HG02623 (cell line): ENCODE measurements around the gene PARM1.

Experiments used
- ATAC-seq: cut with Tn5 transposase; IDR thresholded peaks from one replicate; pipeline ENCODE4 v1.9.1; 2021; ENCODE audit warnings: moderate library complexity; ENCODE audit not compliant: unreplicated experiment

The PARM1 gene

DNA sequence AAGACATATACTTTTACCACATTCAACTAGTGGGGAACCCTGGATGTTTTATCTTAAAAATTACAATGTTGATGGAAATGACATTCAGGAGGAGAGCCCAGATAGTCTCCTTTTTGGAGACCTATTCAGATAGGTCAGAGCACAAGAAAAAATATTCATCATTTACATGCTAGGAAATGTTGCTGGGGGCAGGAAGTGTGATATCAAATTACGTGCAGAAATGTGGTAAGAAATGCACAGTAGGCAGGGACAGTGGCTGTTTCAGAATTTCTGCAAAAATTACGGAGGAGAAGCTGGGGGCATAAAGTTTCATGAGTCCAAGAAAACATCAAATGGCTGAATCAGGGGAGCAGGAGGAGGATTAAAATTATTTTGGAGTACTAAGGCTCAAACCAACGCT, 8.2 kb downstream of the PARM1 start:
- ATAC-seq: no peak

DNA sequence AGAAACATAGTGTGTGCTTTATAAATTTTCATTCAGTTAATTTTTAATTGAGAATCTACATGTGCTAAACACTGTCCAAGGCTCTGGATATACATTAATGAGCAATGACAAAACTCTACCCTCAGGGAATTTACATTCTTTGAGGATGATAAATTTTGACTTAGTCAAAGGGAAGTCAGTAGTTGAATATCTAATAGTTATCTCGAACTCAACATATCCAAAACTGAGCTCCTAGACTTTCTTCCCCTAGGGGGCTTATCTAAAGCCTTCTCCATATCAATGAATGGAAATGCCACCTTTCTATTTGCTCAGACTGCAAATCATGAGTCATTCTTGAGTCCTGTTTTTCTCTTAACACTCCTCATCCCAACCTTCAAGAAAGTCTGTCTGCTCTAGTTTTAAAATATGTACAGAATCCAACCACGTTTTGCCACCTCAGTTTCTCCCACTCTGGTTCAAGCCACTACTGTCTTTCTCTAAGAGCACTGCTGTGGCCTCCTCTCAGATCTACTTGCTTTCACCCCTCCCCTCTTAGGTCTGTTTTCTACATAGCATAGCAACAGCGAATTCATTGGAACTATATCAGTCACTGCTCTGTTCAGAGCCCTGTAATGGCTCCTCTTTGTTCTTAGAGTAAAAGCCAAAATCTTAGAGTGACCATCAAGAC, 9.5 kb downstream of the PARM1 start:
- no peak for ATAC-seq

DNA sequence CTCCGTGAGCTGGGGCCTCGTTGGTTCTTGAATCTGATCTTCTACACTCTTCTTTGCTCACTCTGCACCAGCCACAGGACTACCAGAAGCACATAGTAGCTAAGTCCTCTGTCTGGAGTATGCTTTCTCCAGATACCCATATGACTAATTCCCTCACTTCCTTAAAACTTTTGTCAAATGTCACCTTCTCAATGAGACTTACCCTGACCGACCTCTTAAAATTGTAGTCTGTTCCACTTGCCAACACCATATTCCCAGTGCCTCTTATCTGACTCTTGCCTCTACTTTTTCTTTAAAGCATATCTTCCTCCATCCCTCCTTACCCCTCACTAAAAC, 10.0 kb downstream of the PARM1 start:
- ATAC-seq: no peak

- ATAC-seq: no peak
Observed at GRCh38 chr4:74944354-74944793, 11.5 kb downstream of the PARM1 start.

- no peak for ATAC-seq
Observed at GRCh38 chr4:74946196-74946595, 13.3 kb downstream of the PARM1 start.

DNA sequence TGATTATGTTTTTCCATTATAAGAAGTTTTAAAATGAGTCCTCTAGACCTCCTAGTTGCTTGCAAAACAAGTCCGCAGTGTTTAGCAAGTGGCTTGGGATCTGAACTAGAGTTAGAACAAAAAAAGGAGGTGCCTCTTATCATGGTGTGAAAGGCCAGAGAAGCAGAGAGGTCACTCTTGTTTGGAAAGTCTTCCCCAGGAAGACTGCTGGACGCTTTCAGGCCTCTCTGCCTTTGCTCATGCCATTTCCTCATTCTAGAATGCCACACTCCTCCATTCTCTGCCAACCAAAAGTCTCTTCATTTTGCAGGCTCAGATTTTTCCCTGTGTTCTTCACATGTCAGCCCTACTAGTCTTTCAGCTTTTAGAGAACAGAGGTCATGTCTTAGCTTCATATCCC, 14.9 kb downstream of the PARM1 start:
- no peak for ATAC-seq

- ATAC-seq: no peak
Observed at GRCh38 chr4:74948236-74948635, 15.3 kb downstream of the PARM1 start.

- no peak for ATAC-seq
Observed at GRCh38 chr4:74950200-74950599, 17.3 kb downstream of the PARM1 start.

DNA sequence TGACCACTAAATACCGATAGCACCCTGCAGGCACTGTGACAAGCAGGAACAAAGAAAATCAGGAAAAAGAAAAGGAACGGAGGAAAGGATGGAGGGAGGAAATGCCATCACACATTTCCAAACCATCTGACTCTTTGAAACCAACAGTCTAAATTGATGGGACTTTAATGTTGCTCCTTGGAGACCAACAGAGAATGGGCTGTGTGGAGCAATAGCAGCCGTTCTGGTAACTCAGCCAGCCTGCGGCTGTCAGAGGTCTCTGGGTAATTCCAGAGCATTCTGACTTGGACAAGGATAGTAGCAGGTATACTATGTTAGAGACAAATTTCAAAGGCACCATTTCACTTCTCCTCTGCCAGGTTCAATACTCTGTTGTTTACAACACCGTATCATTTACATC, 18.0 kb downstream of the PARM1 start:
- ATAC-seq: no peak

GRCh38 chr4:74953647-74954046, 20.7 kb downstream of the PARM1 start:
- no peak for ATAC-seq

- no peak for ATAC-seq
Observed at GRCh38 chr4:74958881-74959280, 26.0 kb downstream of the PARM1 start.

GRCh38 chr4:74961230-74961629, 28.3 kb downstream of the PARM1 start:
- no peak for ATAC-seq

GRCh38 chr4:74962584-74962983, 29.7 kb downstream of the PARM1 start:
- no peak for ATAC-seq

DNA sequence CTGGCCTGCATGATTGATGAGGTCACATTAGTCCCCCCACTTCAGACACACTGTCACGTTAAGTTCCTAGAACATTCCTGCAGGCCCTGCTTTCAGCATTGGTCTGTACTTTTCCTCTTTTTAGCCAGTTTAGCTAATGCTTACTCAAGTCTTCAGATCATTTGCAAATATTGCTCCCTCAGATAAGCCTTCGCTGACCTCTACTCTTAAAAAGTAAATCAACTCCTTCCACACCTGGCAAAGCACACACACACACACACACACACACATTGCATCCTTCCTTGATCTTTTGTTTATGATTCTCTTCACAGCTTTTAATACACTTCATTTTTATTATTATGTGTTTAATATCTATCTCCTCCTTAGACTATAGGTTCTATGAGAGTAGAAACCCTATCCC, 31.4 kb downstream of the PARM1 start:
- no peak for ATAC-seq

DNA sequence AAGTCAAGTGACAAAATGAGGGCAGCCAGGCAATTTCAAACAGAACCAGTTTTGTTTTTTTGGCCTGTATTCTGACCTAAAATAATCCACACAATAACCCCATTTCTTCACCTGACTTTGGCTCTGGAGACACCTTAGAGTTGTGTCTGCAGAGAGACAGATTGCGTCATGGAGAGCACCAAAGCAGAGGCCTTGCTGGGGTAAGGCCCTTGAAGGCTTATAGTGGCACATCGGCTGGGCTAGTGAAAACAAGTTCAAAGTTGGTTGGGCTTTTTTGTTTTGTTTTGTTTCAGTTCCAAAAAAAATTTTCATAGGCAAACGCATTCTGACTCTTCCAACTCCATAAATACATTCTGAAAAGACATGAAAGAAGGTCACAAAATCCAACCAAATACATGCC, 34.4 kb downstream of the PARM1 start:
- no peak for ATAC-seq

GRCh38 chr4:74968456-74969164, 35.7 kb downstream of the PARM1 start:
- peak; percentile 70 for ATAC-seq

- no peak for ATAC-seq
Observed at GRCh38 chr4:74969507-74970474, 36.9 kb downstream of the PARM1 start.

DNA sequence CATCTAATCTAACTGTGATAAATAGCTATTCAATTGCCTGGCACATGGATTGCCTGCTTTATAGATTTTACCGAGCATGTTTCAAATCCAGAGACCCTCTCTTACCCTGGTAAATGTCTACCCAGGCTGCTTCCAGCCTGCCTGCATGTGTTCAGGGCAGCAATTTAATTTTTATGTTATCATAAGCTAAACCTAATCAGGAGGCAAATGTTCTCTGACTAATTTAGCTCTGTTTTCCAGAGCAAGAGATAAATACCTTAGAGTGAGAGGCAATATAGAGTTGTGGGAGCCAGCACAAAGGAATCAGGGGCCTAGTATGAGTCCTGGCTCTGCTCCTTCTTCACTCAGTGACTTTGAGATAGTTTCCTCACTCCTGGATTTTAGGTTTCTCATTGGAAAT, 37.7 kb downstream of the PARM1 start:
- ATAC-seq: no peak

DNA sequence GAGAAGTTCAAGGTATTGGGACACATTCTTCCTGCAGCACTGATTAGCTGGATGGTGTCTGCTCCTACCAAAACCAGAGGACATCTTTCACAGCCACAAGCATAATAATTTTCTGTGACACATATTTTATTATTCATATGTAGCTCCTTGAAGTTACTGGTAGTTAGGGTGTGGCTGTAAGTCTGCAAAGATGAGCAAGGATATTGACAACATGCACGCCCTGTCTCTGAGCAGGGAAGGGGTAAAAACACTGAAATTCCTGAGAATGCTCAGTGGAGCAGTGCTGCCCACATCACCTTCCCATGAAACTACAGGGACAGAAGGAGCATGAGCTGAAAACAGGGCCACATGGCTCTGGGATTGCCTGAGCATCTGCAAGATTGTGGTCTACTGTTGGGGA, 38.9 kb downstream of the PARM1 start:
- no peak for ATAC-seq

DNA sequence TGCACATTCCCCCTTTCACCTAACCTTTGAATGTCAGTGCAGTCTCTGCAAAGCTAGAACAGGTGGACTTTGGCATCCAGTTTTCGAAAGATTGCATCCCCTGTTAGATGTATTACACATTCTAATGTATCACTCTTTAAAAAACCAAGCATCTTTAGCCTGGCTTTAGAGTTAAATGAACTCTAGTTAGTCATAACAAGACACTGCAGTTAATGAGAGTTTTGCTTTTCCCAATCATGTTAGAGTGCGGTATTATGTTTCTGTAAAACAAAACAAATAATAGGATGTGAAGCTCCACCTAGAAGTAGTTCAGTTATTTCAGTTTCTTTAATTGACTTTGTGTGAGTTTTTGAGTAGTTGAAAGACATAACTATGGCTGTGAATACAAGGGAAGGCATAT, 42.2 kb downstream of the PARM1 start:
- ATAC-seq: no peak
